Activated CD4-positive, alpha-beta T cell treated with anti-CD3 and anti-CD28 coated beads, Interleukin-2, Interleukin-6, amounts not matched to agents 100 ng/mL and 50 ng/mL, durations not matched to agents 16 hours and 8 hours (primary cell): Measurements from ENCODE around the gene XPO6.

Source experiments
- DNase-seq: peaks from one replicate; pipeline ENCODE4 v3.0.0-alpha.2; 2020

Gene XPO6

DNA sequence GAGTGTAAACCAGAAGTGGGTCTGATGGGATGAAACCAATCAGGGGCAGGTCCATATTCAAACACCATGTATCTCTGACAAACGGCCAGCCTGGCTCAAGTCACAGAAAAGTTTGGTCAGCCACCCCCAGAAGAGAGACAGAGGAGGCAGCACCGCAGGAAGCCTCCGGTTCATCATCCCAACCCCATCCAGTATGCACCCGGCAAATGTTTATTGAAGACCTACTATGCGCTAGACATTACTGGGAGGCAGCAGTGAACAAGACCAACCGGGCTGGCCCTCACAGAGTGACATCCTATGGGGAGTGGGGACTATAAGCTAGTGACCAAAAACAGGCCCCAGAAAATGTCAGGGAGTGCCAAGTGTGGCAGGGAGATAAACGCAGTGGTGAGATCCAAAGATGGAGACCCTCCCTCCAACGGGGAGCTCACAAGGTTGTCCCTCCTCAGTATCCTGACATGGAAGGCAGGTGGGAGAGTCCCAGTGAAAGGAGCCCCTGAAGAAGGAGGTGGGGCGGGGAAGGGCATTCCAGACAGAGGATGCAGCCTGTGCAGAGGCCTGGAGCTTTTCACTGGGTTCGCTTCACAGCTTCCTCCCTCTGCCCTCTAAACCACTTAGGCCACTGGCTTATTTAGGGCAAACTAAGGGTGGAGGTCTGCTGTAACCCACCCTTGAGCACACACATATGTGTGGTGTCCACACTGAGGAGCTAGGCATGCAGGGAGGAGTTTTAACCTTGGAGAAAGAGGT is 150.2 kb downstream of the XPO6 start:
- no peak for DNase-seq

GRCh38 chr16:28059841-28060575 is 151.8 kb downstream of the XPO6 start:
- DNase-seq, result no peak

DNA sequence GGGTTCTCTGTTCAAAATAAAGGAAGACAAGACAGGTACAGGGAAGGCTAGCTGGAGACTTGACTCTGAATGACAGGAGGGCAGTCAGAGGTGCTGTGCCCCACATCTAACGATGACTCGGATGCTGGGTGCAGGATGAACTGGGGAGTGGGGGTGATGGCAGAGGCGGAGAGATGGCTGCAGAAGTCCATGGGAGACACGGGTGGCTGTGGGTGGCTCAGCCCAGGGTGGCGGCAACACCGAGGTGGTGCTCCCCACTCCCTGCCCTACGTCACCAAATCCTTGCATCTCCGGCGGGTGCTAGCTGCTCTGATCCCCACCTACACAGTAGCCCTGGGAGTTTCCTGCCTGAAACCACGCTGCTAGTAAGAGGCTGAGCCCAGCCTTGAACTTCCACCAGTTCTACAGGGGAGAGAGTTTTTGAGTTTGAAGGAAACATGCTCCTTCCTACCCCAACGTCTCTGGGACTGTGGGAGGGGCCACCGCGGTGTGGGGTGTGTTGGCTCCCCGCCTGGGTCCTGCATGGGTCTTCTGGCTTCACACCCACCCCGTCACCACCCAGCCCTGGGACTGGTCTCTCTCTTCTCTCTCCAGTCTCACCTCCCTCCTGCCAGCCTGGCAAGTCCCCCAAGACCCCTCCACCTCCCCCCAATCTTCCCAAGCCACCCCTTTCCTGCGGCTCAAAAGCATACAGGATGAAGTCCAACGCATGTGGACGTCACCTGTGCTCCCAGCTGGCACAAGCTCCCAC is 152.8 kb downstream of the XPO6 start:
- no peak for DNase-seq

DNA sequence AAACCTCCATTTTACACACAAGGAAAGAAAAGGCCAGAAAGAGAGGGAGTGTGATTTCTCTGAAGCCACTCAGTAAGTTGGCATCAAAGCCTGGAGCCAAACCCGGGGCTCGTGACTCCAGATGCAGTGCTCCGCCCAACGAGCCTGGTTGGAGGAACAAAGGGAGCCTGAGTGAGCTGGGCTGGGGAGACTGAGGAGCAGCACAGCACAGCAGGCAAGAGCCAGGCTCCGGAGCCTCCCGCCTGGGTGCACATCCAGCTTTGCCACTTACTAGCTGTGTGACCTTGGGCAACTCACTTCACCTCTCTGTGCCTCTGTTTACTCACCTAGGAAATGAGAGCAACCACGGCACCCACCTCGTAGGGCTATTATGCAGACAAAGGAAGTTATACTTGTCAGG is 153.8 kb downstream of the XPO6 start:
- DNase-seq, result no peak

DNA sequence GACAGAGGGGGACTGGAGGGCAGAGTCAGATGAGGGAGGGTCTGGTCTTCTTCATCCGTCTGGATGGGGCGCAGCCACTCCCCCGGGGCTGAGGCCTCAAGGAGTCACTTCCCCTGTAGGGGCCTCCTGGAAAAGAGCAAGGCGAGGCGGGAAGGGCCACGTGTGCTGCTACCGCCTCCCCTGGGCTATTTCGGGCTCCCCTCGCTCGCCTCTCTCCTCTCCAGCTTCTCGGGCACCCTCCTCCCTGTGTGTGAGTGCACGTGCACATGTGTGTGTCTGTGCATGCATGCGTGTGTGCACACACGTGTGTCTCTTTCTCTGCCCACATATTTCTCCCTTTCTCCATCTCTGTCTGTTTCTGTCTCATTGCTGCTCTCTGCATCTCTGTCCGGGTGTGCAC is 158.3 kb downstream of the XPO6 start:
- DNase-seq, result no peak

GRCh38 chr16:28052274-28053128 is 159.3 kb downstream of the XPO6 start:
- no peak for DNase-seq

DNA sequence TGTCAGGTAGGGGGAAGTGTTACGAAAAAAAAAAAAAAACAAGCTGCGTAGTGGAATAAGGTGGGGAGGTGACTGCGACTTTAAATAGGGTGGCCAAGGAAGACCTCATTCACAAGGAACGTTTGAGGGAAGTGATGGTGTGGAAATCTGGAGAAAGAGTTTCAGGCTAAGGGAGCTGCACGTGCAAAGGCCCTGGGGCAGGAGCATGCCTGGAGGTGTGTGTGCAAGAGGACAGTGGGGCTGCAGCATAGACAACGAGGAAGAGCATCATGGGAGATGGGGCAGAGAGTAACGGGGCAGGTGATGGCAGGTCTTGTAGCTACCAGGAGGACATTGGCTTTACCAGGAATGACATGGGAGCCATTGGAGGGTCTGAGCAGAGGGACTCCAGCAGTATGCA is 160.3 kb downstream of the XPO6 start:
- DNase-seq, result no peak
